Stimulated activated naive CD8-positive, alpha-beta T cell treated with anti-CD3 and anti-CD28 coated beads, Interleukin-15, amount 100 ng/mL, for 72 hours (primary cell): ENCODE data around the gene HACD2.

Experiments used
- ATAC-seq: fragments of 150-1000 bp; cut with Tn5 transposase; 2 replicates; pipeline ENCODE4 v1.10.0; 2021; ENCODE audit warnings: mild to moderate bottlenecking, moderate library complexity
- DNase-seq, 2 donors: peaks; one replicate each; pipeline ENCODE4 v3.0.0; 2021 to 2022
- H3K27ac Mint-ChIP-seq, 2 donors: one replicate each; pipeline ENCODE4 v1.8.0; 2022; ENCODE audit warnings: mild to moderate bottlenecking in 2 of 2, mixed read lengths in 2 of 2, moderate library complexity in 2 of 2
- H3K27me3 Mint-ChIP-seq: one replicate; pipeline ENCODE4 v1.8.0; 2022; ENCODE audit warnings: mixed read lengths
- H3K4me1 Mint-ChIP-seq: one replicate; pipeline ENCODE4 v1.8.0; 2022; ENCODE audit warnings: mild to moderate bottlenecking, mixed read lengths
- H3K4me3 Mint-ChIP-seq, 2 donors: one replicate each; pipeline ENCODE4 v1.8.0; 2022; ENCODE audit warnings: mild to moderate bottlenecking in 2 of 2, mixed read lengths in 2 of 2, moderate library complexity in 1 of 2
- H3K9me3 Mint-ChIP-seq, 2 donors: one replicate each; pipeline ENCODE4 v1.8.0; 2022; ENCODE audit warnings: mixed read lengths in 2 of 2

HACD2 gene

DNA sequence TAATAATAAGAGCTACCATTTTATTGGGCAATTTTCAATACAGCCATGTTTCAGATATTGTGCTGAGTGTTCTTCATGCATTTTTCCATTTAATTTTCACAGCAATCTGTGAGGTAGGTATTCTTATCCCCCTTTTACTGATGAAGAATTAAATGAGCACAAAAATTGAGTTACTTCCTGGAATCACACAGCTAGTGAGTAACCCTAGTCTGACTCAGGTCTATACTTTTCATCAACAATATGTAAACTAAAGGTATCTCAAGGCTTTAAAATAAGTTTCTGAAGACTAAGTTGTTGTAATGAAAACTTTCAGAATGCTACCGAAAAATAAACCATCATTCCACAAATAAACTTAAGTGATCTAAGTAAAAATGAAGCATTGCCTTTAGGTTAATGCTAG is 22.3 kb downstream of the HACD2 start:
- Mint-ChIP-seq H3K4me1 (peaks cover 17% of the 10 kb centered on the region), H3K4me3 (no peak overlapping the region), H3K27ac (no peak overlapping the region), H3K9me3 (no peaks in the 10 kb centered on the region), H3K27me3 (no peaks in the 10 kb centered on the region)
- ATAC-seq, result no peak
- no peak for DNase-seq

DNA sequence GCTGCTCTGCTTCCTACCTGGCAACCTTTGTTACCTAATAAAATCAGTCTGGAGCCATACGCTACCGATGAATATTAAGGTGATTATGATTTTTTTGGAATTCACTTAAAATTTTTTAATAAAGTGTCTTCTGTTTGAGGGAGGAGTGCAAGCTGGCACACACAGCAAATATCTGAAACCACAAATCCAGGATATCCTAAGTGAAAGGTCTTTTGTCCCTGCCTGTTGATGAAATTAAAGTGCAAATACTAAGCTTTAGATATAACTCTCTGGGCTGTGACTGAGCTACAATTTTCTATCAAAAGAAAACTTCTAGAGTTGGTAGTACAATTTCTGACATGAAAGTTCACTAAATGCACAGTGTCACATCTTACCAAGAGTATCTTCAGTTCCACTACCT is 23.7 kb downstream of the HACD2 start:
- no peak for ATAC-seq
- Mint-ChIP-seq H3K9me3 (no peaks in the 10 kb centered on the region), H3K27me3 (no peaks in the 10 kb centered on the region), H3K4me1 (peaks cover 13% of the 10 kb centered on the region), H3K27ac (no peak overlapping the region), H3K4me3 (no peak overlapping the region)
- DNase-seq, result no peak

- Mint-ChIP-seq H3K9me3 (peaks cover 0 to 5% of the 10 kb centered on the region in 2 donors), H3K27me3 (no peaks in the 10 kb centered on the region), H3K4me1 (peaks cover 13% of the 10 kb centered on the region), H3K4me3 (no peak overlapping the region), H3K27ac (no peak overlapping the region)
- DNase-seq (no peak), ATAC-seq (no peak)
Observed at GRCh38 chr3:123559040-123559861, 25.6 kb downstream of the HACD2 start.

DNA sequence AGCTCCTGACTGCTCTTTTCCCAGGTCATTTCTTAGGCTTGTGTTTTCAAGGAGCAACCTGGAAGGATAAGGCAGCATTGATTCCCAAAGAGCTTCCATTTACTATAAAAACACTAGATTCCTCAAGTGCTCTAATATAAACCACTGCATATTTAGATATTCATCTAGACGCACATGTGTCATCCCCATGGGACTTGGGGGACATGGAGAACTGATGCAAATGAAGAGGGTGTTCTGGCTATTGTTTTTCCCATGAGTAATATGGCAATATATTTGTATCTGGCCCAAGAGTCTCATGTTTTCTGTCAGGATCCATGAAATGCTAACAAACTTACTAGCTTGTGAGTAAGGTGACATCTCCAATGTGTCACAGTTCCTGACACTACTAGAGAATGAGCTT is 31.3 kb downstream of the HACD2 start:
- no peak for DNase-seq
- Mint-ChIP-seq H3K27ac (no peak overlapping the region), H3K4me3 (no peak overlapping the region), H3K4me1 (no peaks in the 10 kb centered on the region), H3K9me3 (peaks cover 0 to 5% of the 10 kb centered on the region in 2 donors), H3K27me3 (no peaks in the 10 kb centered on the region)
- no peak for ATAC-seq

GRCh38 chr3:123552768-123553167 is 32.1 kb downstream of the HACD2 start:
- H3K4me3 Mint-ChIP-seq, result no peak overlapping the region
- H3K27ac Mint-ChIP-seq, result no peak overlapping the region
- H3K9me3 Mint-ChIP-seq, result peaks cover 0 to 5% of the 10 kb centered on the region in 2 donors
- H3K4me1 Mint-ChIP-seq, result no peaks in the 10 kb centered on the region
- no peaks in the 10 kb centered on the region for H3K27me3 Mint-ChIP-seq
- DNase-seq, result no peak
- no peak for ATAC-seq

- ATAC-seq (no peak), DNase-seq (no peak)
- Mint-ChIP-seq H3K4me3 (no peak overlapping the region), H3K27ac (no peak overlapping the region), H3K4me1 (no peaks in the 10 kb centered on the region), H3K27me3 (no peaks in the 10 kb centered on the region), H3K9me3 (peaks cover 0 to 5% of the 10 kb centered on the region in 2 donors)
Observed at GRCh38 chr3:123552095-123552714, 32.6 kb downstream of the HACD2 start.

- Mint-ChIP-seq H3K27me3 (no peaks in the 10 kb centered on the region), H3K27ac (peak overlapping the region in 1 of 2 donors; percentile 14), H3K4me3 (no peak overlapping the region), H3K4me1 (no peaks in the 10 kb centered on the region), H3K9me3 (no peaks in the 10 kb centered on the region)
- ATAC-seq, result no peak
- DNase-seq, result no peak
Observed at GRCh38 chr3:123547881-123548519, 36.9 kb downstream of the HACD2 start.

GRCh38 chr3:123546133-123546755 is 38.6 kb downstream of the HACD2 start:
- Mint-ChIP-seq H3K27me3 (no peaks in the 10 kb centered on the region), H3K9me3 (no peaks in the 10 kb centered on the region), H3K4me1 (no peaks in the 10 kb centered on the region), H3K4me3 (no peak overlapping the region), H3K27ac (no peak overlapping the region)
- ATAC-seq (no peak), DNase-seq (no peak)

DNA sequence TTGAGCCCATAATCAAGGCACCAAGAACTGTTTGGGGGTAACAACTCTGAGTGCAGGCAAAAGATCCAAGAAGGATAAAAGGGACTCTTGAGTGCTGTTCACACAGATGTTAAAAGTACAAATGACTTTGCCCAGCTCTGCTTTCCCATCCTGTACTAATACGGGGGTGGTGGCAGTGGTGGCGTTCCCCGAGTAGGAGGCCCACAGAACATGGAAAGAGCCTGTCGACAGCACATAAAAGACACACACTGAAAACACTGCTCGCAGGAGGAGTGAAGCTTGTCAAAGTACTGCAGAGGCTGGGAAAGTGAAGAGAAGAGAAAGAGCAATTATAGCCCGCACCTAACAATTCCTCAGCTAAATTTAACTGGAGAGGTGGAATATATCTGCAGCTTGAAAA is 40.9 kb downstream of the HACD2 start:
- Mint-ChIP-seq H3K27ac (no peak overlapping the region), H3K4me3 (no peak overlapping the region), H3K4me1 (peaks cover 8% of the 10 kb centered on the region), H3K9me3 (no peaks in the 10 kb centered on the region), H3K27me3 (no peaks in the 10 kb centered on the region)
- DNase-seq (no peak), ATAC-seq (no peak)

- ATAC-seq, result no peak
- no peak for DNase-seq
- Mint-ChIP-seq H3K4me3 (peak overlapping the region in 1 of 2 donors; percentile 39), H3K27ac (peak overlapping the region; percentile 22 to 90), H3K9me3 (no peaks in the 10 kb centered on the region), H3K4me1 (peaks cover 17% of the 10 kb centered on the region), H3K27me3 (no peaks in the 10 kb centered on the region)
Observed at GRCh38 chr3:123540285-123540684, 44.6 kb downstream of the HACD2 start.

GRCh38 chr3:123536153-123536895 is 48.5 kb downstream of the HACD2 start:
- ATAC-seq, result peak; percentile 80

GRCh38 chr3:123535580-123535979 is 49.3 kb downstream of the HACD2 start:
- Mint-ChIP-seq H3K27ac (peak overlapping the region in 1 of 2 donors; percentile 29), H3K4me1 (peaks cover 17% of the 10 kb centered on the region), H3K9me3 (no peaks in the 10 kb centered on the region), H3K4me3 (no peak overlapping the region), H3K27me3 (no peaks in the 10 kb centered on the region)
- DNase-seq (no peak), ATAC-seq (no peak)

More at GRCh38 chr3:123536153-123536895, 48.5 kb downstream of the HACD2 start:
- Mint-ChIP-seq H3K4me1 (peaks cover 17% of the 10 kb centered on the region), H3K4me3 (peak overlapping the region in 1 of 2 donors; percentile 3), H3K9me3 (no peaks in the 10 kb centered on the region), H3K27ac (peak overlapping the region in 1 of 2 donors; percentile 59), H3K27me3 (no peaks in the 10 kb centered on the region)
- no peak for DNase-seq

GRCh38 chr3:123534264-123534663 is 50.6 kb downstream of the HACD2 start:
- Mint-ChIP-seq H3K27ac (no peak overlapping the region), H3K27me3 (no peaks in the 10 kb centered on the region), H3K4me3 (no peak overlapping the region), H3K9me3 (no peaks in the 10 kb centered on the region), H3K4me1 (peaks cover 9% of the 10 kb centered on the region)
- ATAC-seq (no peak), DNase-seq (no peak)

DNA sequence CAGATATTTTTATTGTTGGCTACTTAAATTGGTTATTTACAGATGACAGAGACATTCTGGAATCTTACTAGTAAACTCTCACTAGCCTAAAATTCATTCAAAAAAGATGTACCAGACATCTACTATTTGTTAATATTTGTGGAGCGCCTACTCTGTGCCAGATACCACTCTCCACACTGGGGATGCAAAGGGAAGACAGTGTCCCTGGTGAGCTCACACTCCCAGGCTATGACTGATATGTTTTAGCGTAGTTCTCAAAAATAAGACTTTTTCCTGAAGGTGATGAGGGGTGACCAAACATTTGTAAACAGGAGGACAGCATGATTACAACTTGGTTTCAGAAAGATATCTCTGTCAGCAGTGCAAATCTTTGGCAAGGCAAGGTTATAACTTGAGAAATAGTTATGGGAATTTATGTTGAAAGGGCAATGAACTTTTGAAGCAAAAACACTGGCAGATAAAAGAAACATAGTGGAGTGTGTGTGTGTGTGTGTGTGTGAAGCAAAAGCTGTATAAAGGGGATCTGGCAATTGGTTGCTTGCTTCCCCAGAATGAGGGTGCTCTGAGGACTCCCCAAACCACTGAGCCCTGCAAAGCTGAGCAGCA is 51.2 kb downstream of the HACD2 start:
- DNase-seq (no peak), ATAC-seq (no peak)
- H3K4me3 Mint-ChIP-seq, result no peak overlapping the region
- H3K27me3 Mint-ChIP-seq, result no peaks in the 10 kb centered on the region
- H3K4me1 Mint-ChIP-seq, result peaks cover 9% of the 10 kb centered on the region
- no peak overlapping the region for H3K27ac Mint-ChIP-seq
- H3K9me3 Mint-ChIP-seq, result no peaks in the 10 kb centered on the region

DNA sequence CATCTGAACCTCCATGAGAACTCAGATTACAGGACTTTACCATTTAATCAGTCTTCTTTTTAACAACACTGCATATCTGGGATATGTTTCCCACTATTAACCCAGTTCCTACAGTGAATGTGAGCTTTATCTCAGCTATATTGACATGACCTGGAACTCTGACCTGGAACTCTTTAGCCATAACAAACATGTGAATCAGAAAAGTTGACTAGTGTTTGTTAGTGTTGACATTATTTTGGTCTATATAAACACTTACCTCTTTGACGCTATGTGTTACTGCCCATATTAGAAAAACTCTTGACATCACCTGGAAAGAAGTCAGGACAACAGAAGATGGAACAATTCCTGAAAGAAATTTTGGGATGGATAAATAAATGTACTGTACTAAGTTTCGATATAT is 56.7 kb downstream of the HACD2 start:
- Mint-ChIP-seq H3K4me1 (peaks cover 40% of the 10 kb centered on the region), H3K9me3 (no peaks in the 10 kb centered on the region), H3K4me3 (no peak overlapping the region), H3K27me3 (no peaks in the 10 kb centered on the region), H3K27ac (no peak overlapping the region)
- DNase-seq (no peak), ATAC-seq (no peak)
